ENCODE results near the gene SORT1. TPM values are rescaled to one million over a fixed set of nuclear protein-coding genes. Genes with fewer than 3 reads are reported as not detected.

SORT1 gene
- total RNA-seq, 2 donors from 2014 or later: 114 to 120 TPM

DNA sequence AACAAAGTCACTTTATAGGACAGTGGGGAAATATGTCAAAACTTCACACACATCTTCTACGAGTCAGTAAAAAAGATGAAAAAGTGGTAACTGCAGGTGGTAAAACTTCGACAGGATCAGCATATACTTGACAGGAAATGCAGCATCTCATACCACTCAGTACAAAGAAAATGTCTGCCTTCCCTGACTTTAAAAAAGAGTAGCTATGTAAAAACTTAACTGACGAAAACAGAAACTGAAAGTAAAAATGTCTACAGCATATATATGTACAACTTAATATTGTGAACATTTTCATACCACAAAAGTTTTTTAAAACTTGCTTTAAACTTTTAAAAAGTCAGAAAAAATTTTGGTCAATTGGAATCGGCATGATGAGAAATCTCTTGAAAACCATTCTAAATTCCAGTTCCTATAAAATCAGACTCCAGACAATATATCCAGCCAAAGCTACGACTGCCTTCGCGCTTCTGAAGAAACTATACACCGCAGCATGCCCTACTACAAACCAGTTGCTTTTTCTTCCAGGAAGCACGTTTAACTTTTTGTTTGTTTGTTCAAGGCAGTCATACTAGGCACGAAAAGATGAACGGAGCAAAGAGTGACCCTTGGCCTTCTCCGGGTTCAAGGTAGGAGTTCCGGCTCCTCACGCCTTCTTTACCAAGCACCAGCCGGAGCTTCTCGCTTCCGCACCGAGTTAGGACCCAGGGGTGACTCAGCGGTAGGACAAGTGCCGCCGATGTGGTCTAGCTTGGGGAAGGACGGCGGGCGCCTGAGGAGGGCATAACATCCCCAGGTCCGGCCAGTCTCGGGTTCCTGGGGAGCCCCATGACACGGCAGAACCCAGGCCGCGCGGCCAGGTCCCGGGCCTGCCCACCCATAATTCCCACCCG lies 27.9 kb upstream of the SORT1 start:
- H3K27me3 ChIP-seq: no peaks in the 10 kb centered on the region
- DNase-seq (ENCODE audit: low spot score): no peak
- no peak for TF ChIP-seq CTCF (IDR thresholded peaks at IDR 0.05)
- peaks cover 9% of the 10 kb centered on the region for H3K36me3 ChIP-seq
- peak overlapping the region; percentile 75 to 81 for H3K27ac ChIP-seq
- peak overlapping the region; percentile 90 to 92 for H3K4me3 ChIP-seq
- H3K9me3 ChIP-seq: no peaks in the 10 kb centered on the region
- H3K4me1 ChIP-seq: peaks cover 0 to 33% of the 10 kb centered on the region in 2 donors

GRCh38 chr1:109423498-109423897 lies 25.8 kb upstream of the SORT1 start:
- peaks cover 29% of the 10 kb centered on the region for H3K36me3 ChIP-seq
- H3K4me1 ChIP-seq: peaks cover 0 to 33% of the 10 kb centered on the region in 2 donors
- no peaks in the 10 kb centered on the region for H3K9me3 ChIP-seq
- H3K27me3 ChIP-seq: no peaks in the 10 kb centered on the region
- H3K4me3 ChIP-seq: no peak overlapping the region
- no peak for TF ChIP-seq CTCF (IDR thresholded peaks at IDR 0.05)
- DNase-seq (ENCODE audit: low spot score): no peak
- H3K27ac ChIP-seq: no peak overlapping the region

DNA sequence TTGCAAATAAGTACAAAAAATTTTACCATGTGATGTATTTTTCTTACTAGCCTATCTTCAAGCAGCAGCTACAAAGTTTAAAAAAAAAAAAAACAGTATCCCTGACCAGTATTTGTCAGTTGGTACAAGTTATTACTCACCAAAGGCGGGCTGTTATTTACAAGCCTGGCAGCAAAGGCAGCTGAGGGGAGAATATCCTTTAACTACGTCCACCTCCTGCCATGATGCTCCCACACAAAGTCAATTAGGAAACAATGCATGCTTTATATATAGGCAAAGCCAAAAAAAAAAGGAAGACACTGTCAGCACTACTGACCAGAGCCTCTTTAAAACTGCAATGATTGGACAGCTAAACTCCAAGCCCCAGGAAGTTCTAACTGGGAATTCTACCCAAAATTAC lies 14.8 kb upstream of the SORT1 start:
- no peaks in the 10 kb centered on the region for H3K27me3 ChIP-seq

DNA sequence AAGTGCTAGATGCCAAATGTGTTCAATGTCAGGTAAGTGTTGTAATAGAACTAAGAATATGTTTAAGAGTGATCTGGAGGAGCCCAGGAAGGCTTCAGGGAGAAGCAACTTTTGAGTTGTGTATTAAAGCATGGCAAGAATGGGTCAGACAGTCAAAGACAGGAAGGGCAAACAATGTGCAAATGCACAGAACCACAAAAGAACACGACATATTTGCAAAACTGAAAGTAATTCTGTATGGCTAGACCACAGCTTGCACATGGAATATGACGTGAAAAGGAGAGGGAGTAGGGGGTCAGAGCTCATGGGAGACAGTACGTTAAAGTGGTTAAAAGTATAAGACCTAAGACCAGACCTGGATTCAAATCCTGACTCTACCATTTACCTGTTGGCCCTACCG lies 7.1 kb upstream of the SORT1 start:
- Histone ChIP-seq H3K4me3 (no peak overlapping the region), H3K4me1 (peaks cover 0 to 4% of the 10 kb centered on the region in 2 donors), H3K27ac (no peak overlapping the region), H3K36me3 (peaks cover 29% of the 10 kb centered on the region), H3K27me3 (no peaks in the 10 kb centered on the region), H3K9me3 (no peaks in the 10 kb centered on the region)
- no peak for DNase-seq (ENCODE audit: low spot score)
- TF ChIP-seq CTCF (IDR thresholded peaks at IDR 0.05): no peak

More for the DNA sequence above, 14.8 kb upstream of the SORT1 start:
- Histone ChIP-seq H3K27ac (no peak overlapping the region), H3K4me1 (no peaks in the 10 kb centered on the region), H3K9me3 (no peaks in the 10 kb centered on the region), H3K4me3 (no peak overlapping the region), H3K36me3 (peaks cover 74% of the 10 kb centered on the region)
- TF ChIP-seq CTCF (IDR thresholded peaks at IDR 0.05): no peak
- DNase-seq (ENCODE audit: low spot score): no peak

- peak overlapping the region; percentile 10 to 71 for H3K27ac ChIP-seq
- peaks cover 0 to 17% of the 10 kb centered on the region in 2 donors for H3K4me1 ChIP-seq
- no peak for TF ChIP-seq CTCF (IDR thresholded peaks at IDR 0.05)
- peaks cover under 1% of the 10 kb centered on the region for H3K36me3 ChIP-seq
- DNase-seq (ENCODE audit: low spot score): no peak
- H3K27me3 ChIP-seq: no peaks in the 10 kb centered on the region
- no peak overlapping the region for H3K4me3 ChIP-seq
- H3K9me3 ChIP-seq: no peaks in the 10 kb centered on the region
Observed at GRCh38 chr1:109402025-109402424, 4.3 kb upstream of the SORT1 start.

All from right atrium auricular region (tissue), 2 donors.